ENCODE results near the gene AKR1E2.

- TF ChIP-seq RAD21 (IDR thresholded peaks at IDR 0.05) (no peak), RXRA (IDR thresholded peaks at IDR 0.05) (no peak), EGR1 (IDR thresholded peaks at IDR 0.05; ENCODE audit: low read depth in 2 of 2) (no peak), HNF4A (conservative IDR thresholded peaks at IDR 0.05) (no peak), YY1 (IDR thresholded peaks at IDR 0.05) (no peak)
- TF ChIP-seq, protein P1, sequence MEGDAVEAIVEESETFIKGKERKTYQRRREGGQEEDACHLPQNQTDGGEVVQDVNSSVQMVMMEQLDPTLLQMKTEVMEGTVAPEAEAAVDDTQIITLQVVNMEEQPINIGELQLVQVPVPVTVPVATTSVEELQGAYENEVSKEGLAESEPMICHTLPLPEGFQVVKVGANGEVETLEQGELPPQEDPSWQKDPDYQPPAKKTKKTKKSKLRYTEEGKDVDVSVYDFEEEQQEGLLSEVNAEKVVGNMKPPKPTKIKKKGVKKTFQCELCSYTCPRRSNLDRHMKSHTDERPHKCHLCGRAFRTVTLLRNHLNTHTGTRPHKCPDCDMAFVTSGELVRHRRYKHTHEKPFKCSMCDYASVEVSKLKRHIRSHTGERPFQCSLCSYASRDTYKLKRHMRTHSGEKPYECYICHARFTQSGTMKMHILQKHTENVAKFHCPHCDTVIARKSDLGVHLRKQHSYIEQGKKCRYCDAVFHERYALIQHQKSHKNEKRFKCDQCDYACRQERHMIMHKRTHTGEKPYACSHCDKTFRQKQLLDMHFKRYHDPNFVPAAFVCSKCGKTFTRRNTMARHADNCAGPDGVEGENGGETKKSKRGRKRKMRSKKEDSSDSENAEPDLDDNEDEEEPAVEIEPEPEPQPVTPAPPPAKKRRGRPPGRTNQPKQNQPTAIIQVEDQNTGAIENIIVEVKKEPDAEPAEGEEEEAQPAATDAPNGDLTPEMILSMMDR (IDR thresholded peaks at IDR 0.05; ENCODE audit: low read depth, low read length, missing input control) = no peak
These were observed 23.0 kb downstream of the AKR1E2 start for GRCh38 chr10:4849042-4849402.
